IMR-90 (cell line): Measurements from ENCODE around the gene INHBC.

Experiments
- BHLHE40 ChIP-seq: fragments of 150-350 bp; IDR thresholded peaks from 2 replicates; pipeline ENCODE4 v1.6.1; 2016; ENCODE audit warnings: mild to moderate bottlenecking, low read depth, low read length
- CEBPB ChIP-seq: IDR thresholded peaks from 2 replicates; pipeline ENCODE4 v1.6.1; 2012; ENCODE audit warnings: low read depth, low read length, improper control_type of control experiment
- CHD1 ChIP-seq: IDR thresholded peaks from 2 replicates; pipeline ENCODE4 v1.6.1; 2012; ENCODE audit warnings: low read depth, low read length, improper control_type of control experiment
- CTCF ChIP-seq: conservative IDR thresholded peaks from 2 replicates; pipeline ENCODE4 v1.5.1; 2012; ENCODE audit warnings: mild to moderate bottlenecking, low read depth, low read length, improper control_type of control experiment
- MAFK ChIP-seq: IDR thresholded peaks from 2 replicates; pipeline ENCODE4 v1.6.1; 2012; ENCODE audit warnings: low read depth, low read length, improper control_type of control experiment
- MAZ ChIP-seq: IDR thresholded peaks from 2 replicates; pipeline ENCODE4 v1.6.1; 2012; ENCODE audit warnings: low read depth, mild to moderate bottlenecking, low read length, improper control_type of control experiment, moderate library complexity, borderline replicate concordance
- POLR2A ChIP-seq: IDR thresholded peaks from 2 replicates; pipeline ENCODE4 v1.6.1; 2012; ENCODE audit warnings: mild to moderate bottlenecking, low read depth, low read length
- RAD21 ChIP-seq: IDR thresholded peaks from 2 replicates; pipeline ENCODE4 v1.6.1; 2012; ENCODE audit warnings: low read length, improper control_type of control experiment
- RCOR1 ChIP-seq: IDR thresholded peaks from 2 replicates; pipeline ENCODE4 v1.6.1; 2012; ENCODE audit warnings: mild to moderate bottlenecking, low read length, improper control_type of control experiment; ENCODE audit not compliant: insufficient replicate concordance
- RFX5 ChIP-seq: IDR thresholded peaks from 2 replicates; pipeline ENCODE4 v1.8.0; 2012; ENCODE audit warnings: low read depth, mild to moderate bottlenecking, low read length, moderate library complexity
- SMC3 ChIP-seq: fragments of 150-350 bp; IDR thresholded peaks from 2 replicates; pipeline ENCODE4 v1.6.1; 2016; ENCODE audit warnings: low read depth, mild to moderate bottlenecking, antibody characterized with exemption, low read length, moderate library complexity
- USF2 ChIP-seq: fragments of 150-350 bp; IDR thresholded peaks from 2 replicates; pipeline ENCODE4 v1.6.1; 2017; ENCODE audit warnings: mild to moderate bottlenecking, antibody characterized with exemption, low read length, low read depth

GRCh38 chr12:57451233-57451778 is 16.7 kb downstream of the INHBC start:
- no peak for TF ChIP-seq POLR2A
- no peak for TF ChIP-seq SMC3
- TF ChIP-seq CEBPB, result 0 out of 2 replicates have a peak, but pooled peaks have one; percentile 9
- TF ChIP-seq RAD21, result no peak
- no peak for TF ChIP-seq USF2
- no peak for TF ChIP-seq CTCF
- TF ChIP-seq RCOR1, result no peak
- no peak for TF ChIP-seq MAZ
- no peak for TF ChIP-seq RFX5
- TF ChIP-seq BHLHE40, result no peak
- no peak for TF ChIP-seq MAFK
- TF ChIP-seq CHD1, result no peak
